ENCODE results near the gene IQCN. TPM values are rescaled to one million over a fixed set of nuclear protein-coding genes. Genes with fewer than 3 reads are reported as not detected.

IQCN gene
- total RNA-seq, 4 donors from 2014 or later, result 0.20 to 0.61 (median 0.39) TPM

GRCh38 chr19:18232540-18233223 lies 41.6 kb downstream of the IQCN start:
- TF ChIP-seq, protein P1, sequence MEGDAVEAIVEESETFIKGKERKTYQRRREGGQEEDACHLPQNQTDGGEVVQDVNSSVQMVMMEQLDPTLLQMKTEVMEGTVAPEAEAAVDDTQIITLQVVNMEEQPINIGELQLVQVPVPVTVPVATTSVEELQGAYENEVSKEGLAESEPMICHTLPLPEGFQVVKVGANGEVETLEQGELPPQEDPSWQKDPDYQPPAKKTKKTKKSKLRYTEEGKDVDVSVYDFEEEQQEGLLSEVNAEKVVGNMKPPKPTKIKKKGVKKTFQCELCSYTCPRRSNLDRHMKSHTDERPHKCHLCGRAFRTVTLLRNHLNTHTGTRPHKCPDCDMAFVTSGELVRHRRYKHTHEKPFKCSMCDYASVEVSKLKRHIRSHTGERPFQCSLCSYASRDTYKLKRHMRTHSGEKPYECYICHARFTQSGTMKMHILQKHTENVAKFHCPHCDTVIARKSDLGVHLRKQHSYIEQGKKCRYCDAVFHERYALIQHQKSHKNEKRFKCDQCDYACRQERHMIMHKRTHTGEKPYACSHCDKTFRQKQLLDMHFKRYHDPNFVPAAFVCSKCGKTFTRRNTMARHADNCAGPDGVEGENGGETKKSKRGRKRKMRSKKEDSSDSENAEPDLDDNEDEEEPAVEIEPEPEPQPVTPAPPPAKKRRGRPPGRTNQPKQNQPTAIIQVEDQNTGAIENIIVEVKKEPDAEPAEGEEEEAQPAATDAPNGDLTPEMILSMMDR (IDR thresholded peaks at IDR 0.05 in 4 of 5, conservative IDR thresholded peaks at IDR 0.05 in 1 of 5), result no peak
- TF ChIP-seq POLR2A (IDR thresholded peaks at IDR 0.05), result no peak
- Histone ChIP-seq H3K4me1 (peaks cover 7 to 12% of the 10 kb centered on the region in 2 donors), H3K4me3 (no peak overlapping the region), H3K27me3 (peaks cover 9 to 22% (median 14%) of the 10 kb centered on the region in 3 donors), H3K36me3 (no peaks in the 10 kb centered on the region), H3K9me3 (no peaks in the 10 kb centered on the region), H3K27ac (no peak overlapping the region)
- ATAC-seq, result no peak
- no peak for DNase-seq
- in situ Hi-C loops (cut with MboI; ENCODE audit: low sequenced_read_pairs in 4 of 4) (no loop called here), intact Hi-C loops (cut with DNase I; ENCODE audit: low total_unique reads) (no loop called here)

DNA sequence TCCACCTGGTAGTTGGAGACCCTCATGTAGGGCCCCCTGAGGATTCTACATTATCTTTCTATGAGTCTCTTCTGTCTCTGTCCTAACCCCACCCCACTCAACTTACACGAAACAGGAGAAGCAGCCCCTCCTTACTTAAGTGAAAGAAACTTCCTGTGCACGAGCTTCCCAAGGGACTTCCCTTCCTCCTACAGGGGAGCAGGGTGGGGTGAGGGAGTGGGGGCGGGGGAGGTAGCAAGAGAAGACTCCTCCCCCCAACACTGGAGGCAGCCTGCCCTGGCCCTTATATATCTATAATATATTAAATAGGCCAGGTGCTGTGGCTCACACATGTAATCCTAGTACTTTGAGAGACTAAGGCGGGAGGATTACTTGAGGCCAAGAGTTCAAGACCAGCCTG lies 42.5 kb downstream of the IQCN start:
- Histone ChIP-seq H3K27ac (no peak overlapping the region), H3K4me1 (peaks cover 13 to 17% of the 10 kb centered on the region in 2 donors), H3K27me3 (peaks cover 9 to 22% (median 14%) of the 10 kb centered on the region in 3 donors), H3K36me3 (no peaks in the 10 kb centered on the region), H3K4me3 (no peak overlapping the region), H3K9me3 (no peaks in the 10 kb centered on the region)
- in situ Hi-C loops (cut with MboI; ENCODE audit: low sequenced_read_pairs in 4 of 4) (no loop called here), intact Hi-C loops (cut with DNase I; ENCODE audit: low total_unique reads) (no loop called here)
- no peak for ATAC-seq
- TF ChIP-seq, protein P1 (IDR thresholded peaks at IDR 0.05 in 4 of 5, conservative IDR thresholded peaks at IDR 0.05 in 1 of 5), result no peak
- no peak for TF ChIP-seq POLR2A (IDR thresholded peaks at IDR 0.05)
- DNase-seq, result no peak

DNA sequence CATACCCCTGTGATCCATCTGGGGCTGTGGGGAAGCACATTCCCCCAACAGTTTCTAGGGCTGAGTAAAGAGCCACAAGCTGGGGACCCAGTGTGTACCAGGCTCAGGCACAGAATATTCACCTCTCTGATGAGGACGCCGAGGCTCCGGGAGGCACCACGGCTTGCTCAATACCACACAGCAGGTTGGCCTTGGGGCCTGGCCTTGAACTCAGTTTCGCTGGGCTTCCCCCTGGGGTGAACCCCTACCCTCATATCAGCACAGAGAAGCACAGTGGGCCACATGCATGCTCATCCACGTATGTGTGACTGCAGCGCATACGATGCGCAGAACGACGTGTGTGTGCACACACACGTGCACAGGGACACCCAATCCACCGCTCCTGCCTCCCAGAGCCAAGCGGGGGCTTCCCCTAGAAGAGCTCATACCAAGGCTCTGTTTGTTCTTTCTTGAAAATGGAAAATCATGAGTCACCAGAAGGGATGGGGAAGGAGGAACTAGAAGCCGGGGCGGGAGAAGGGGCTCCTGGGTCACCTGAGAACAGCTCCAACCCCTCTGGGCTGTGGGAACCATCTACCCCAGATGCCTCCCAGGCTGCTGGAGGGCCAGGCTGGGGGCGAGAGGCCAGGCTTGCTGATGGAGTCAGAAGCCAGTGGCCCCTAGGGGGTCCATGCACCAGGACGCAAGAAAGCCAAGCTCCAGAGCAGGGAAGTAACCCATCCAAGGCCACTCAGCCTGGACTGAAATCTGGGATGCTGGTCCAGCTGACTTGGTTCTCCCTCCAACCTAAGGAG lies 43.1 kb downstream of the IQCN start:
- peaks cover 9 to 22% (median 14%) of the 10 kb centered on the region in 3 donors for H3K27me3 ChIP-seq
- H3K4me3 ChIP-seq, result no peak overlapping the region
- H3K27ac ChIP-seq, result no peak overlapping the region
- H3K4me1 ChIP-seq, result peaks cover 13 to 17% of the 10 kb centered on the region in 2 donors
- TF ChIP-seq, protein P1 (IDR thresholded peaks at IDR 0.05 in 4 of 5, conservative IDR thresholded peaks at IDR 0.05 in 1 of 5), result no peak
- TF ChIP-seq POLR2A (IDR thresholded peaks at IDR 0.05), result no peak
- intact Hi-C loops (cut with DNase I; ENCODE audit: low total_unique reads) (no loop called here), in situ Hi-C loops (cut with MboI; ENCODE audit: low sequenced_read_pairs in 4 of 4) (no loop called here)
- H3K36me3 ChIP-seq, result no peaks in the 10 kb centered on the region
- H3K9me3 ChIP-seq, result no peaks in the 10 kb centered on the region
- no peak for ATAC-seq
- no peak for DNase-seq

DNA sequence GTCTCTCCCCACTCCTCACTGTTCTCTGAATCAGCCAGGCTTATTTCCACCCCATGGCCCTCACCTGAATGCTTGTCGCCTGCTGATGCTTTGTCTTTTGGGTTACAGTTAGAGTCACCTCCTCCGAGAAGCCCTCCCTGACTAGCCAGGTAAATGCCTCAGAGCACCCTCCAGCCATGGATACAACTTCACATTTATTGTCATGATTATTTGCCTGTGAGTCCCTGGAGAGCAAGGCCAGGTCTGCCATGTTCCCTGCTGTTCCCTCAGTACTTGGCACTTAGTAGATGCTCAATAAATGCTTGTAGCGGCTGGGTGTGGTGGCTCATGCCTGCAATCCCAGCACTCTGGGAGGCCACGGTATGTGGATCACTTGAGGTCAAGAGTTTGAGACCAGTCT lies 44.3 kb downstream of the IQCN start:
- peaks cover 9 to 22% (median 14%) of the 10 kb centered on the region in 3 donors for H3K27me3 ChIP-seq
- H3K36me3 ChIP-seq, result no peaks in the 10 kb centered on the region
- DNase-seq (no peak), ATAC-seq (no peak)
- TF ChIP-seq POLR2A (IDR thresholded peaks at IDR 0.05), result no peak
- TF ChIP-seq, protein P1 (IDR thresholded peaks at IDR 0.05 in 4 of 5, conservative IDR thresholded peaks at IDR 0.05 in 1 of 5), result no peak
- no peak overlapping the region for H3K4me3 ChIP-seq
- no peak overlapping the region for H3K27ac ChIP-seq
- H3K4me1 ChIP-seq, result peaks cover 13 to 21% of the 10 kb centered on the region in 2 donors
- no peaks in the 10 kb centered on the region for H3K9me3 ChIP-seq
- in situ Hi-C loops (cut with MboI; ENCODE audit: low sequenced_read_pairs in 4 of 4), result no loop called here
- intact Hi-C loops (cut with DNase I; ENCODE audit: low total_unique reads), result no loop called here

Measured in gastrocnemius medialis (tissue), 4 donors.